OCI-LY1 (cell line): Measurements from ENCODE around the gene GSG1.

Experiments used
- H2AFZ ChIP-seq: fragments of 200-600 bp; sonication (generic), shearing (Covaris generic); 2 replicates; pipeline ENCODE4 v1.6.0; 2014; ENCODE audit warnings: antibody characterized with exemption, mild to moderate bottlenecking, low read length
- H3F3A ChIP-seq: fragments of 200-600 bp; sonication (generic), shearing (Covaris generic); 2 replicates; pipeline ENCODE4 v1.6.0; 2014; ENCODE audit warnings: mild to moderate bottlenecking, antibody characterized with exemption, low read length, moderate library complexity; ENCODE audit not compliant: insufficient read depth
- H3K27ac ChIP-seq: fragments of 200-600 bp; sonication (generic); 2 replicates; pipeline ENCODE4 v1.5.1; 2014; ENCODE audit warnings: low read length, mixed run types, mild to moderate bottlenecking, low read depth; ENCODE audit not compliant: poor library complexity, severe bottlenecking
- H3K27me3 ChIP-seq: fragments of 200-600 bp; sonication (generic); 2 replicates; pipeline ENCODE4 v1.6.0; 2014; ENCODE audit warnings: antibody characterized with exemption, mild to moderate bottlenecking, low read length, moderate library complexity; ENCODE audit not compliant: insufficient read depth
- H3K36me3 ChIP-seq: fragments of 200-600 bp; sonication (generic); 2 replicates; pipeline ENCODE4 v1.6.1; 2014; ENCODE audit warnings: mild to moderate bottlenecking, antibody characterized with exemption, low read length, moderate library complexity, mixed read lengths; ENCODE audit not compliant: insufficient read depth
- H3K4me1 ChIP-seq: fragments of 200-600 bp; sonication (generic); 2 replicates; pipeline ENCODE4 v1.5.1; 2014; ENCODE audit warnings: mild to moderate bottlenecking, low read length, moderate library complexity; ENCODE audit not compliant: insufficient read depth, severe bottlenecking
- H3K4me2 ChIP-seq: fragments of 200-600 bp; sonication (generic), shearing (Covaris generic); 2 replicates; pipeline ENCODE4 v1.6.1; 2014; ENCODE audit warnings: low read length
- H3K4me3 ChIP-seq: fragments of 200-600 bp; sonication (generic); 2 replicates; pipeline ENCODE4 v1.5.1; 2014; ENCODE audit warnings: low read length, low read depth, mild to moderate bottlenecking, mixed read lengths; ENCODE audit not compliant: poor library complexity, severe bottlenecking
- H3K79me2 ChIP-seq: fragments of 200-600 bp; shearing (Covaris generic); 2 replicates; pipeline ENCODE4 v1.6.1; 2016; ENCODE audit warnings: mixed run types, low read length, mixed read lengths; ENCODE audit not compliant: insufficient read depth
- H3K9ac ChIP-seq: fragments of 200-600 bp; sonication (generic), shearing (Covaris generic); 2 replicates; pipeline ENCODE4 v1.6.1; 2014; ENCODE audit warnings: mild to moderate bottlenecking, low read length, mixed read lengths
- H3K9me2 ChIP-seq: fragments of 200-600 bp; sonication (generic), shearing (Covaris generic); 2 replicates; pipeline ENCODE4 v1.6.1; 2014; ENCODE audit warnings: low read depth, mild to moderate bottlenecking, low read length, mixed read lengths
- H3K9me3 ChIP-seq: fragments of 200-600 bp; shearing (Covaris generic); 2 replicates; pipeline ENCODE4 v1.6.1; 2014; ENCODE audit warnings: low read length, mixed read lengths
- H4K20me1 ChIP-seq: fragments of 200-600 bp; sonication (generic), shearing (Covaris generic); 2 replicates; pipeline ENCODE4 v1.6.0; 2016; ENCODE audit warnings: mild to moderate bottlenecking, low read length; ENCODE audit not compliant: insufficient read depth
- CTCF ChIP-seq: fragments of 200-600 bp; sonication (generic), shearing (Covaris generic); IDR thresholded peaks from 2 replicates; pipeline ENCODE4 v1.5.1; 2017; ENCODE audit warnings: mild to moderate bottlenecking, antibody characterized with exemption, low read length, moderate library complexity, mixed read lengths
- EZH2 ChIP-seq: fragments of 200-600 bp; sonication (generic), shearing (Covaris generic); IDR thresholded peaks from 2 replicates; pipeline ENCODE4 v1.8.0; 2017; ENCODE audit warnings: borderline replicate concordance, mixed run types, mild to moderate bottlenecking, antibody characterized with exemption, low read length, moderate library complexity, mixed read lengths

GSG1 gene

DNA sequence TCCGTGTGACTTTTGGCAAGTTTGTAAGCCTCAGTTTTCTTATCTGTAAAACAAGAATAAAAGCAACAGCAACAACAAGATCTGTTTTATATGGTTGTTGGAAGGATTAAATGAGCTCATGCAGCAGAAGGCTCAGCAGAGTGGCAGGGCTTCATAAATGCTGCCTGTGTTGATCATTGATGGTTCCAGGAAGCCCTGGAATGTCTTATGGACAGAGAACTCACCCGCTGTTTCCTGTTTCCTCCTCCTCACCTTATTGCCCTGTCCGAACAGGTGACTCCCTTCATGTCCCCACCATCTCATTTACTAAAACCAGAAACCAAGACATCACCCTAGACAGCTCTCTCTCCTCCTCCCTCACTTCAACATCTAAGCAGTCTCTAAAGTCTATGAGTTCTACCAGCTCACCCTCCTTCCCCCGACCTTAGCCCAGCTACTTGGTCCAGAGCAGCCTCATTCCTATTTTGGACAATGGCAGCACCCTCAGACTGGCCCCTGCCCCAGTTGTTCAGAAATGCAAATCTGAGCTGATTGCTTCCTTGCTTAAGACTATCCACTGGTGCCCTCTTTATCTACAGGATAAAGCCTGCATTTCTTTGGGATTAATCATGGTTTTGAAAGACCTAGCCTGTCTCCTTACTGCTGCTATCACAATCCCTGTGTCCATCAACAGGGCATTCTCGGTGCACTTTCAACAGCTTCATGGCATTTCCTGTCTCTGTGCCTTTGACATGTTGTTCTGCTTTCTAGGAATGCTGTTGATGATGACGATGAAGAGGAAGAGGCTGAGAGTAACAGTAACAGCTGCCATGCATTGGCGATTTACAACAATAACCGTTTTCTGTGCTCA lies 21.4 kb upstream of the GSG1 start:
- no peaks in the 10 kb centered on the region for H3K27me3 ChIP-seq
- H3K9me3 ChIP-seq, result no peaks in the 10 kb centered on the region
- no peak overlapping the region for H2AFZ ChIP-seq
- no peaks in the 10 kb centered on the region for H3K36me3 ChIP-seq
- no peak for TF ChIP-seq CTCF
- no peak overlapping the region for H3K4me3 ChIP-seq
- no peak overlapping the region for H3K27ac ChIP-seq
- H3K9ac ChIP-seq, result no peak overlapping the region
- H3K4me1 ChIP-seq, result no peaks in the 10 kb centered on the region
- H3K79me2 ChIP-seq, result no peaks in the 10 kb centered on the region
- H3K4me2 ChIP-seq, result no peak overlapping the region
- no peaks in the 10 kb centered on the region for H3K9me2 ChIP-seq
- H3F3A ChIP-seq, result no peaks in the 10 kb centered on the region
- no peaks in the 10 kb centered on the region for H4K20me1 ChIP-seq

DNA sequence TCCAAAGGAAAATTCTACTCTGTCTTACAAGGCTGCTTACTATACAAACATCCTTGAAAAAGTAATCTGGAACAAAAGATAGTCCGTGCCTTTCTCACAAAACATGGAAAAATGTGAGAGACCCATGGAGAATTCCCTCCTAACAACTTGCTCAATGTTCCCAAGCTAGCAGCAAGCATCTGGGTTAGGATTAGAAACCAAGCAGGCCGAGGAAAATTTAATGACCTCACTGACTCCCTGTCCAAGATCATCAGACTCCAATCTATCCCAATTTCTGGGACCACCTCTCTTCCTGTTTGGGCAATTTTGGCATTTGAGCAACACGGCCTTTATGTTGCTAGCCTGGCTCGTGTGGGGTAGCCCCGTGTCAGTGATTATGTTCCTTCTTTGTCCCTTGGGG lies 18.1 kb upstream of the GSG1 start:
- Histone ChIP-seq H3K9me3 (no peaks in the 10 kb centered on the region), H4K20me1 (no peaks in the 10 kb centered on the region), H3K36me3 (no peaks in the 10 kb centered on the region), H3K4me1 (no peaks in the 10 kb centered on the region), H3K9ac (no peak overlapping the region), H3K4me2 (no peak overlapping the region), H3K9me2 (no peaks in the 10 kb centered on the region), H3F3A (no peaks in the 10 kb centered on the region), H3K27me3 (no peaks in the 10 kb centered on the region), H3K27ac (no peak overlapping the region), H3K79me2 (no peaks in the 10 kb centered on the region), H3K4me3 (no peak overlapping the region), H2AFZ (no peak overlapping the region)
- TF ChIP-seq CTCF, result no peak
- TF ChIP-seq EZH2, result no peak

GRCh38 chr12:13120413-13120812 lies 16.9 kb upstream of the GSG1 start:
- Histone ChIP-seq H3K27ac (no peak overlapping the region), H3K9me2 (no peaks in the 10 kb centered on the region), H3K36me3 (no peaks in the 10 kb centered on the region), H3F3A (no peaks in the 10 kb centered on the region), H2AFZ (no peak overlapping the region), H3K9ac (no peak overlapping the region), H3K79me2 (no peaks in the 10 kb centered on the region), H3K4me3 (no peak overlapping the region), H3K27me3 (no peaks in the 10 kb centered on the region), H4K20me1 (no peaks in the 10 kb centered on the region), H3K4me1 (no peaks in the 10 kb centered on the region), H3K9me3 (no peaks in the 10 kb centered on the region), H3K4me2 (no peak overlapping the region)
- TF ChIP-seq EZH2, result no peak
- TF ChIP-seq CTCF, result no peak
